ENCODE results near the gene DES.

Gene DES

DNA sequence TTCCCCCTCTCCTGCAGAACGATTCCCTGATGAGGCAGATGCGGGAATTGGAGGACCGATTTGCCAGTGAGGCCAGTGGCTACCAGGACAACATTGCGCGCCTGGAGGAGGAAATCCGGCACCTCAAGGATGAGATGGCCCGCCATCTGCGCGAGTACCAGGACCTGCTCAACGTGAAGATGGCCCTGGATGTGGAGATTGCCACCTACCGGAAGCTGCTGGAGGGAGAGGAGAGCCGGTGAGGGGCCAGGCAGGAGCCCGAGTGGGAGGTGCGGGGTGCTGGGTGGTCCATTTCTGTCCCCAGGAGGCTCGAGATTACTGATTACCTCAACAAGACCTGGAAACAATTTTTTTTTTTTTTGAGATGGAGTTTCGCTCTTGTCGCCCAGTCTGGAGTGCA is 3.1 kb downstream of the DES start:
- no peak for FAIRE-seq

DNA sequence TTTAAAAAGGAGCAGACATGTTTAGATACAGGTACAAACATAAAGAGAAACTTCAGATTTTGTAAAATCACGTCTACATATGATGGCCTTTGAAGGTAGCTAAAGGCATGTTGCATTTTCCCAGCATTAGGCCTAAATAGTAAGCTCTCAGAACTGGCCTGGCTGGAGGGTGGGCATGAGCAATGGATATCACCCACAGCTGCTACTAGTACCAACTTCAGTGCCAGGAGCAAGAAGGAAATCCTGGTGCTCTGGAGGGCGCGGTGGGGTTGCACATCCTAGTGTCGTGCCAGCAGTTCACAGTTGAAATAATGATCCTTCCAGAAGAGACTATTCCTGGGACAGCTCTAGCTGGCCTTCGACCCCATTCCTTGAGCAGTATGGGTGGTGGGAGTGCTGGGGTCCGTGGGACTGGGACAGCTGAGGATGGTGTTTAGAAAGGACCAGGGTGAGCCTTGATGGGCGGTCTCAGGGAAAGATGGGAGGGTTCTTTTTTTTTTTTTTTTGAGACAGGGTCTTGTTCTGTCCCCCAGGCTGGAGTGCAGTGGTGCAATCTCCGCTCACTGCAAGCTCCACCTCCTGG is 4.9 kb downstream of the DES start:
- FAIRE-seq, result no peak

DNA sequence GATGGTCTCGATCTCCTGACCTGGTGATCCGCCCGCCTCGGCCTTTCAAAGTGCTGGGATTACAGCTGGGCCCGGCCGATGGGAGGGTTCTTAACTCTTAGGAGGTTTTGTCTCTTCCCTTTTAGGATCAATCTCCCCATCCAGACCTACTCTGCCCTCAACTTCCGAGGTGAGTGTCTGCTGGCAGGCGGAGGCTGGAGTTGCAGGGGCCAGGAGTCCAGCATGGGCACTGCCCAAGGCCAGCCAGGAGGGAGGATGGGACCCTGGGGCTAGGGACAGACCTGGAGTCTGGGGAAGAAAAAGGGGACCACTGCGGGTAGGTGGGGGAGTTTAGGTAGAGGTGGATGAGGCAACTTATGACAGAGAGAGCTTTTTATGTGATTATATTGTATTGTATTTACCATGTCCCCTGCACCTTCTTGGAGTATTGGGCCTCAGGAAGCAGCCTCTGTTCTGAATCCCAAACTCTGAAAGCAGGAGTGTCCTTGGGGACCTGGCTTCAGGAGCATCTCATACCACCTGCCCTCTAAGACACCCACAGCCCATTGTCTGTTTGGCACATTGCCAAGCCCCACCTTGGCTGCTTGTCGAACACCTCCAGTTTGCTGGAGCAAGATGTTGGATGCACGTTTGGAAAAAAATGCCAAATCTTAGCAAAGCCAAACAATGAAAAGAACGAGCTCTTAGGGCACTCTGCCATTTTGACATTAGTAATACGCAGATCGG is 5.6 kb downstream of the DES start:
- FAIRE-seq, result no peak

DNA sequence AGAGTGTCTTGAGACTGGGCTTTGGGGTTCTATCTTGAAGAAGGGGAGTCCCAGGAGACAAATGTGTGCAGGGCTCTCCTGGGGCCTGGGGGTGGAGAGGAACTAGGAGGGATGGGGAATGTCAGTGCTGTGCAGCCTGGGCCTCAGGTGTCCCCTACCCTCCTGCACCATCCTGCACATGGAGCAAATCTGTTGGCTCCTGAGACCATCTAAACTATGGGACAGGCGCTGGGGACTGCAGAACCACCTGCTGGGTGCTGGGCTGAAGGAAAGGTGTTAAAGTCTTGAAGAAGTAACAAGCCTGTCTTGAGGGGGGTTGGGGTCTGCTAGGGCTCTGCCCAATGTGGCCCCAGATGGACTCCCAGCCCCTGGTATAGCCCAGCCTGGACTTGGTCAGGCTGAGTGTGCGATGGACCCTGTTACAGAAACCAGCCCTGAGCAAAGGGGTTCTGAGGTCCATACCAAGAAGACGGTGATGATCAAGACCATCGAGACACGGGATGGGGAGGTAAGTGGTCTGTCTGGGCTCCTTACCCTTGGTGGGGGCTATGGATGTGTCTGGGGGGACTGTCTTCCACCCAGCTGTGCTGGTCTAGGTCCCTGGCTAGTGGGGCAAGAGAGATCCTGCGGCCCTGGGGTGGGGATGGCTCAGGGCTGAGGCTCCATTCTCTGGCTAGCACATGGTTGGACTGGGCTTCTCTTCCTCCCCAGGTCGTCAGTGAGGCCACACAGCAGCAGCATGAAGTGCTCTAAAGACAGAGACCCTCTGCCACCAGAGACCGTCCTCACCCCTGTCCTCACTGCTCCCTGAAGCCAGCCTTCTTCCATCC is 7.3 kb downstream of the DES start:
- no peak for FAIRE-seq

DNA sequence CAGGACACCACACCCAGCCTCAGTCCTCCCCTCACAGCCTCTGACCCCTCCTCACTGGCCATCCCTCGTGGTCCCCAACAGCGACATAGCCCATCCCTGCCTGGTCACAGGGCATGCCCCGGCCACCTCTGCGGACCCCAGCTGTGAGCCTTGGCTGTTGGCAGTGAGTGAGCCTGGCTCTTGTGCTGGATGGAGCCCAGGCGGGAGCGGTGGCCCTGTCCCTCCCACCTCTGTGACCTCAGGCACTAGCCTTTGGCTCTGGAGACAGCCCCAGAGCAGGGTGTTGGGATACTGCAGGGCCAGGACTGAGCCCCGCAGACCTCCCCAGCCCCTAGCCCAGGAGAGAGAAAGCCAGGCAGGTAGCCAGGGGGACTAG is 7.9 kb downstream of the DES start:
- no peak for FAIRE-seq

DNA sequence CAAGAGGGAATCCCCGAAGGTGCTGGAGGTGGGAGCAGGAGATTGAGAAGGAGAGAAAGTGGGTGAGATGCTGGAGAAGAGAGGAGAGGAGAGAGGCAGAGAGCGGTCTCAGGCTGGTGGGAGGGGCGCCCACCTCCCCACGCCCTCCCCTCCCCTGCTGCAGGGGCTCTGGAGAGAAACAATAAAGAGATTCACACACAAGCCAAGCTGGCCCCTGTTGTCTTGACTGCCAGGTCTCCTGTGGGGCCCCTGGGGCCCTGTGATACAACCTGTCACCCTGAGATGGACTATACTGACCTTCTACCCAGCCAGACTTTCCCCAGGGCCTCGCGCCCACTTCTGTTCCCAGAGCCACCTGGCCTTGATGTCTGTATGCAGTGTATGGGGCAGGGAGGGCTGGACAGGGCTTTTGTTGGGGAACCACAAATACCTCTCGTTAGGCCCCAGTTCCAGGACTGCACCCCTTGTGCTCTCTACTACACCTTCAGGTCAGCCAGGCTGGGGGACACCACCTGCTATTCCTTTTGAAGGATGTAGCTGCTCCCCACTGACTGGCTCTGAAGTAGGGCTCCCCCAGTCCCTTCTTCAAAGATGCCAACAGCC is 8.5 kb downstream of the DES start:
- no peak for FAIRE-seq

DNA sequence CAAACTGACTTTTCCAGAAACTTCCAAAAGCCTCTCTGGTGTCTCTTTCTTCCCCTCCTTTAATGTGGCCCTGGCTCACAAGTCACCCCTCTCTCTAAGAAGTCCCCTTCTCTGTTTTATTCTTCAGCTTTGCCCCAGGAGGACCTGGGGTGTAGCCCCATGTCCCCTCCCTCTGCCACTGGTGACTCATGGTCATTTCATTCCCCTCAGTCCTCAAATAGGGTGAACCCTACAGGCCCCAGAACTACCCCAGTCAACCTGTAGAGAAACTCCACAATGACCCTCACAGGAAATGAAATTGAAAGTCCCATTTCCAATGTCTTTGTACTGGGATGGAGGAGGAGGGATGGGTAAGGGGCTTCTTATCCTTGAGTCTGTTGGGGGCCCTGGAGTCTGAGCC is 10.3 kb downstream of the DES start:
- no peak for FAIRE-seq

DNA sequence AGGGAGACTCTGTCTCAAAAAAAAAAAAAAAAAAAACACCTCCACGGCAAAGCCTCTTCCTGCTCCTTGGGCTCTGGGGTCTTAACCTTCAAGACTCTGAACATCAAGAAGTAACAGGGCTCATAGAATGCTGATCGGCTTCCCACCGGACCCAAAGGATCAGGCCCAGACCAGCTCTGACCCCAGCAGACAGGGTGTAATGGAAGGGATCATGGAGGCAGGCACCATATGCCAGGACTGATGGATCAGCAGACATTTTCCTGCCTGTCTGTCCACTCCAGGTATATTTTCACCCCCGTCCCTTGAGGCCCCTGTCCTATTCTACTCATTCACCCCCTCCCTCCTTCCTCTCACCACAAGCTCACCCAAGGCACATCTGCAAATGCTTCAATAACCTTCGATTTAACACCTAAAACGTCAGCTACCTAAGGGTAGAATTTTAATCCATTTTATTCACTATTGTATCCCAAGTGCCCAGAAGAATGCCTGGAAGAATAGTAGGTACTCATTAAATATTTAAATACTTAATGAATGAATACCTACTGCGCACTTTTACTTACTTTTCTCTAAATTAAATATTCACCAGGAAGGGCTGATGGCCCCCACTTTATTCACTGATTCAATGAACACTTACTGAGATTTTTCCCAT is 11.9 kb downstream of the DES start:
- FAIRE-seq, result no peak

DNA sequence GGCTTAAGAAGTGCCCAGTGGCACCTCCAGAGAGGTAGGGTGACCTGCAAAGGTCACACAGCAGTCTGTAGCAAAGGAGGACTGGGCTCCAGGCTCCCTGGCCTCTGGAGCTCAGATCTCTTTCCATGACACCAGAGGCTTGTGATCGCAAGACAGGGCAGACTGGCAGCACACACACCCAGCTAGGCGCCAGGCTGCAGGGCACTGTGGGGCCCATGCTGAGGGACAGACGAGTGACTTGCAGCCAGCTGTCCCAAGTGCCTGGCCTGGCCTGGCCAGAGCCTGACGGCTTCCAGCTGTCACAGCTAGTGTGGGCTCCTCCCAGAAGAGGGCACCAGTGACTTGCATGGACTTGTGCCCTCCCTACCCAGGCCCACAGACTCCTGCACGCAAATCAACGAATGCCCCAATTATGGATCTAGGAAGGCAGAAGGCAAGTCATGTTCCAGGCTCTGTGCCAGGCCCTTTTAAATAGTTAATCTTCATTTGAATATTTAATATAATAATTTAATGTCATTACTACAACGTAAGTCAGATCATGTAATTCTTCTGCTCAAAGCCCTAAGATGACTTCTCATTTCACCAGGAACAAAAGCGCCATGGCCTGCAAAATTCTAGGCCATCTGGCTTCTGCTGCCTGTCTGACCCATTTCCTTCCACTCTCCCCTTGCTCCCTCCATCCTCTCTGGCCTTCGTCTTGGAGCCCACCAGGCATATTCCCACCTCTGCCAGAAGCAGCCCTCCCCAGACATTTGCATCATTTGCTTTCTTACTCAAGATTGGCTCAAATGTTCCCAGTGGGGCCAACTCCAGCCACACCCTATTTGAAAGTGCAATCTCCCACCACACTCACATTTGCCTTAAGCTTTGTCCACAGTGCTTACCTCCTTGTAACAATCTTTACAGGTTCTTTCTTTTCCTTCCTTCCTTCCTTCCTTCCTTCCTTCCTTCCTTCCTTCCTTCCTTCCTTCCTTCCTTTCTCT is 12.7 kb downstream of the DES start:
- FAIRE-seq, result no peak

DNA sequence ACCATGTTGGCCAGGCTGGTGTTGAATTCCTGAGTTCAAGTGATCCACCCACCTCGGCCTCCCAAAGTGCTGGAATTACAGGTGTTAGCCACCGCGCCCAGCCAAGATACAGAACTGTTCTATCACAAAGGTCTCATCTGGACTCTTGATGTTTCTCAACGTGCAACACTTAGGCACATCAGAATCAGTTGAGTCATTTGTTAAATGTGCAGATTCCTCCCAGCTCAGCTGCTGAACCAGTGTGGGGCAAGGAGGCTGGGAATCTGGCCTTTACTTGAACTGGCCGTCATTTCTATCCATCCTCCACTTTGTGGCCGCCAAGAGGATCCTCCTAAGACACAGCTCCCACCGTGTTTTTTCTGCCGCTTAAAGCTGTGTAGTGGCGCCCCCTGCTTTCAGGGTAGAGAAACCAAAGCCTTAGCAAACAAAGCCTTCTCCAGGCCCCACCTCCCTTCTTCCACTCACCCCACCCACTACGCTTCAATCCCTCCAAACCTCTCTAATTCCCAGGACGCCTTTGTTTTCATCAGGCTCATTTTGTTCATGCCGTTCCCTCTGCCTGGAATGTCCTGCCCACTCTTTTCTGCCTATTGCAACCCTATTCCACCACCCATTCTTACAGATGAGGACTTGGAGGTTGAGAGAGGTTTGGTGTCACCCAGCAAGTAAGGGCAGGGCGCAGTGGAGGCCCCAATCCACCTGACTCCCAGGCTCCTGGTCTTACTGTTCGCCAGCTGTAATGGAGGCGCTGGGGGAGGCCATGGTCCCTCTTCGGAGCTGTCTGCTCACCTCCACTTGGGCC is 15.7 kb downstream of the DES start:
- no peak for FAIRE-seq

DNA sequence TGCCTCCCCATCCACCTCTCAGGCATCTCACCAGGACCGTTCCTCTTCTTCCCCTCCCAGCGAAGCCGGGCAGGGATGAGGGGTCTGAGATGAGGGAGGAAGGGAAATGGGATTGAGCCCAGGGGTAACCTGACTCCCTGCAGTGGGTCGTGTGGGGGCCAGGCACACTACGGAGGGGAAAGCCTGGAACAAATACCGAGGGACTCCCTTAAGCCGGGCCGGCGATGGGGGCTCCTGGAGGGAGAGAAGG is 16.2 kb downstream of the DES start:
- FAIRE-seq, result no peak

DNA sequence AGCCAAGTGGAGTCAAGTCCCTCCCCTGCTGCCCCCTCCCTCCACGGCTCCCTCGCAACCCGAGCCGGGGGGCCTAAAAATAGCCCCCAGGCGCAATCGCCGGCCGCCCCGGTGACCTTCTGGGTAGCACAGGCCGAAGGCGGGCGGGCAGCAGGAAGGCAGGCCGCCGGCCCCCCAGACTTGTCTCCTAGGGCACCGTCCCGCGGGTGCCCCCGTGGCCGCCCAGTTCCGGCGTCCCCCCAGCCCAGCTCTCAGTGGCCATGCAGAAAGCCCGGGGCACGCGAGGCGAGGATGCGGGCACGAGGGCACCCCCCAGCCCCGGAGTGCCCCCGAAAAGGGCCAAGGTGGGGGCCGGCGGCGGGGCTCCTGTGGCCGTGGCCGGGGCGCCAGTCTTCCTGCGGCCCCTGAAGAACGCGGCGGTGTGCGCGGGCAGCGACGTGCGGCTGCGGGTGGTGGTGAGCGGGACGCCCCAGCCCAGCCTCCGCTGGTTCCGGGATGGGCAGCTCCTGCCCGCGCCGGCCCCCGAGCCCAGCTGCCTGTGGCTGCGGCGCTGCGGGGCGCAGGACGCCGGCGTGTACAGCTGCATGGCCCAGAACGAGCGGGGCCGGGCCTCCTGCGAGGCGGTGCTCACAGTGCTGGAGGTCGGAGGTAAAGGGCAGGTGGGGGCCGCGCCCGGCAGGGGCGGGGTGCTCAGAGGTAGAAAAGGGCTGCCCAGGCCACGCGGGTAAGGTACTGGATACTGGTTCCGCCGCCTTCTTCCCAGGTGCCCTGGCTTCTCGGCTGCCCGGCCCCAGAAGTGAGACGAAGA is 16.7 kb downstream of the DES start, which contains the start of gene SPEG:
Gene SPEG (plus strand): TSS at position 126 of the 808 bp plus-strand sequence. CDS start 135 bp downstream, at position 261.
- FAIRE-seq, result no peak

DNA sequence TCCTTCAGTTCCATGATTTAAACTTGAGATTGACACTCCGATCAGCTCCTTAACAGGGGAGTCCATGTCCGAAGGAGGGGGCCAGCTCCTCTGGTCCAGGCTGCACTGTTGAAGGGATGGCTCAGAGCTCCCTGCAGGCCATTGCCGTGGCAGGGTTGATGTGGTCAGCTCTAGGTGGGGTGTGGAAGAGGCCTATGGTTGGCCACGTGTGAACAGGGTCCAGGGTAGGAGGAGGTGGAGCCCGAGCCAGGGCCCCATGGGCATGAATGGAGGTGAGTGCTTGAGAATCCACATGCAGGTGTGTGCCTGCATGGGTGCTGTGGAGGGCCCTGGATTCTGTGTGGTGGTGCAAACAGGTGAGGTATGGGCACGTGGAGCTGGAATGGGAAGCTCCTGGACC is 17.5 kb downstream of the DES start:
- no peak for FAIRE-seq

DNA sequence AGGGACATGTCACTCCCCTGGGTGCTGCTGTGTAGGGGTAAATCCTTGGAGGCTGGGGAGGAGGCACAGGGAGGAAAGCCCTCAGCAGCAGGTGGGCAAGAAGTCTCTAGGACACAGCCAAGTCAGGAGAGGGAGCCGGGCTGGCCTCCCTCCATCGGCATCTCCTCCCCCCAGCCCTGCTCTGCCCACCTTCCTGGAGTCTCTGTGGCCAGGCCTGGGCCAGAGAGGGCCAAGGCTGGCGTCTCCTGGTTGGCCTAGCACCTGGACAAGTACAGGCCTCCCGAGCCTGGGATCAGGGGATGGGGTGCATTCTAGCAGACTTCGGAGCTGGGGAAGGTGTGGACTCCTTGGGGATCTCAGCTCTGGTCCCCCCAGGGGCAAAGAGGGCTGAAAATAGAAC is 18.3 kb downstream of the DES start:
- FAIRE-seq, result no peak

DNA sequence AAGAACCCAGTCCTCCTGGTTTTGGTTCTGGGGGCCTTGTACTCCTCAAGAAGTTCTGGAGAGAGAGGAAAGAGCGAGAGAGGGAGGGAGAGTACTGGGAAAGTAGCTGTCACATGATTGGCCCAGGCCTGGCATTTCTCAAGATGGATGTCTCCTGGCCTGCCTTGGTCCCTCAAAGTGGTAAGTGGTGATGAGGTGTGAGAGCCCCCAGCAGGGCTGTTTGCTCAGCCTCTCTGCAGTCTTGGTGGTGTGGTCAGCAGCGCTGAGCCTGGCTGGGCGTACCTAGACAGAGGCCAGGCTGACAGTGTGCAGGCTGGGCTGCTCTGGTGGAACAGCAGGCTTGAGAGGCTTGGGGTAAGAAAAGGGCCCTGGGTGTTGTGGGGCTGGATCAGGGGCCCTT is 19.0 kb downstream of the DES start:
- no peak for FAIRE-seq

DNA sequence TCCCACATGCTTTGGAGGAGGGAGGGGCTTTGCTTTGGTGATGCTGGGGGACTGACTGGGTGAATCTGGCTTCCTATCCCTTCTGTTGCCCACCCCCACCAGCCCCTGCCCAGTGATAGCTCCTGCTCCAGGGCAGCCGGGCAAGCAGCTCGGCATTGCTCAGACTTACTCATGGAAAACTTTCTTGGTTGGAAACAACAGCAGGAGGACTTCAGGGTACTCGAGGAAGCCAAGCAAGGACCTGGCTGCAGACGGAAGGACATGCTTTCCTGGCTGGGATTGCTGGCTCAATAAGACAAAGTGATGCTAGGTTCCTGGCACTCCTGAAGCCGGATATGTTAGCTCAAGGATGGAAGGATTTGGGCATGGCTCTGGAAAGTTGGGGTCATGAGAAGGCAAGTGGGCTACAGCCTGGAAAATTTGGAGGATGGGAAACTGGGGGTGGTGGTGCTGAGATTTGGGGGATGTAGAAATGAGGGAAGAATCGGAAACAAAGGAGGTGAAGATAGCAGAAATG is 19.6 kb downstream of the DES start:
- no peak for FAIRE-seq

DNA sequence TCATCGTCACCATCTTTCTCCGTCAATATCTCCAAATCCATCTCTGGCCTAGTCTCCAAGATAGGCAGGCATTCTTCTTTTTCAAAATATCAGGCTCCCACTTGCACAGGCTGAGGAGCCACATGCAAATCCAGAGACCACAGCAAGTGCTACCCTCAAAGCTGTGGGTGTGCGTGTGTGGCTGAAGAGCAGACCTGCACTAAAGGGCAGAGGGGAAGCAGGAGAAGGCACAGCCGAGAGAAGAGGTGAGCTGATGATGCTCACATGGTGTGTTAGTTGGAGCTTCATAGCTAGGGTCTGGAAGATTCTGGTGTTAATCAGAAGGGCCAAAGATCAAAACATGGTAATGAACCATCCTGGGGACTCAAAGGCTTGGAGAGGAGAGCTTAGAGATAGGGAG is 20.3 kb downstream of the DES start:
- no peak for FAIRE-seq

DNA sequence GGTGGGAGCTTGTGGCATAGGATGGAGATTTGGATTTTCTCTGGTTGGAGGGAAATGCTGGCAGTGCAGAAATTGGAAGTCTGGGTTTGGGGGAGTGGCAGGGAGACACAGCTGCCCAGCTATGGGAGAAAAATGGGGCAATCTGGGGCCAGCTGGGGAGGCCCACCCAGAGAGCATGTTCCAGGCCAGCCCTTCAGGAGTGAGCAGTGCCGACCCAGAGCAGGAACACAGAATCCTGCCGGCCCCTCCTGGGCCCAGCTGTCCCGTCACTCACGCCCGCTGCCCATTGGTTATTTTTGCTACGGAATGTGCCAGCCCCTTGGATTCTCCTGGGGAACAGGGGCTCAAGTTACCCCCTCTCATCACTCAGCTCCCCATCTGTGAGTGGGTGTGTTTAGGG is 21.3 kb downstream of the DES start:
- no peak for FAIRE-seq

DNA sequence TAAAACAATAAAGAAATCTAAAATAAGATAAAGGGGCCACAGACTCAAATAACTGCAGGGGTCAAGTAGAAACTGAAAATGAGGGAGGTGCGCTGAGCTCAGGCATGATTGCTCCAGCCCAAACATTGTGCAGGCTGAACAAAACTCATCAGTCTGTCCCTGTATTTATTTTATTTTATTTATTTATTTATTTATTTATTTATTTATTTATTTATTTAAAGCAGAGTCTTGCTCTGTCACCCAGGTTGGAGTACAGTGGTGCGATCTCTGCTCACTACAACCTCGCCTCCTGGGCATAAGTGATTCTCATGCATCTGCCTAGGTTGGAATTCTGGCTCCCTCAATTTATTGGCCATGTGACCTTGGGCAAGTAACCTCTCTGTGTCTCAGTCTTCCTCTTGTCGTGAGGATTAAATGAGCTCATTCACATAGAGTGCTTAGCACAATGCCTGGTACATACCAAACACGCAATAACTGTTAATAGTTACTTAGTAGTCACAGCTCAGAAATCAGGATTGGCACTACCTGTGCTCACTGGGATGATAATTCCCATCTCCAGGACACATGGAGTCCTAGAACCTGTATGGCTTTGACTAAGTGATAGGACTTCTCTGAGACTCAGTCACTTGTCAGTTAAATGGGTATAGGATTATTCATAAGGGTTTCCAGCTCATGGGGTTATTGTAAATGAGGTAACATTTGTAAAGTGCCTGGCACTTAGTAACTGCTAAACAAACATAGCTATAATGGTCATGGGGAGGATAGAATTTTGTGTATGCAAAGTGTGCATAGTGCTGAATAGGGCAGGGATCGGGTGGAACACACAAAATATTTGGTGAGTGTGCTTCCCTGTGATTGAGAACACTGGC is 22.4 kb downstream of the DES start:
- FAIRE-seq, result no peak

Data from islet of Langerhans (tissue), 1 donor.